K562 (cell line): Measurements from ENCODE around the gene ANKRD34A.

ENCODE experiments used
- CEBPB ChIP-seq: fragments of 450-650 bp; IDR thresholded peaks from 2 replicates; pipeline ENCODE4 v1.6.1; 2016; ENCODE audit warnings: missing genetic modification characterization, missing compliant biosample characterization
- GABPA ChIP-seq: fragments of 200-800 bp; sonication (Bioruptor generic); conservative IDR thresholded peaks from 2 replicates; pipeline ENCODE4 v1.6.1; 2016; ENCODE audit warnings: low read depth, missing genetic modification characterization, missing compliant biosample characterization
- ID3 ChIP-seq, 2 experiments: fragments of 250-450 bp in 1 of 2; fragments of 450-650 bp in 1 of 2; sonication (Bioruptor Pico) in 1 of 2; IDR thresholded peaks; 2 replicates each; pipeline versions ENCODE4 v1.6.1 to v1.8.0; 2016 to 2021; ENCODE audit warnings: mild to moderate bottlenecking in 2 of 2, moderate library complexity in 2 of 2, missing compliant biosample characterization in 1 of 2, missing genetic modification characterization in 1 of 2
- POLR2AphosphoS5 ChIP-seq: IDR thresholded peaks from 2 replicates; pipeline ENCODE4 v1.6.1; 2011; ENCODE audit warnings: mild to moderate bottlenecking, low read depth, low read length, moderate library complexity; ENCODE audit not compliant: control insufficient read depth, insufficient read depth
- POLR2G ChIP-seq: fragments of 200-400 bp; formaldehyde crosslinking; IDR thresholded peaks from 2 replicates; pipeline ENCODE4 v1.6.1; 2017; ENCODE audit warnings: low read depth, mild to moderate bottlenecking, antibody characterized with exemption, low read length, moderate library complexity
- SMC3 ChIP-seq: conservative IDR thresholded peaks from 2 replicates; pipeline ENCODE4 v1.6.1; 2011; ENCODE audit warnings: low read depth, low read length, improper control_type of control experiment; ENCODE audit not compliant: insufficient read depth
- ZBED1 ChIP-seq: IDR thresholded peaks from 2 replicates; pipeline ENCODE4 v1.6.1; 2014
- TF ChIP-seq, protein P1 (sequence below), 2 experiments: fragments of 450-650 bp; formaldehyde crosslinking in 1 of 2; IDR thresholded peaks; 2 replicates each; pipeline versions ENCODE4 v1.4.0 to v1.6.1; 2014 to 2020; ENCODE audit warnings: mild to moderate bottlenecking in 2 of 2, borderline replicate concordance in 1 of 2, low read depth in 1 of 2

DNA sequence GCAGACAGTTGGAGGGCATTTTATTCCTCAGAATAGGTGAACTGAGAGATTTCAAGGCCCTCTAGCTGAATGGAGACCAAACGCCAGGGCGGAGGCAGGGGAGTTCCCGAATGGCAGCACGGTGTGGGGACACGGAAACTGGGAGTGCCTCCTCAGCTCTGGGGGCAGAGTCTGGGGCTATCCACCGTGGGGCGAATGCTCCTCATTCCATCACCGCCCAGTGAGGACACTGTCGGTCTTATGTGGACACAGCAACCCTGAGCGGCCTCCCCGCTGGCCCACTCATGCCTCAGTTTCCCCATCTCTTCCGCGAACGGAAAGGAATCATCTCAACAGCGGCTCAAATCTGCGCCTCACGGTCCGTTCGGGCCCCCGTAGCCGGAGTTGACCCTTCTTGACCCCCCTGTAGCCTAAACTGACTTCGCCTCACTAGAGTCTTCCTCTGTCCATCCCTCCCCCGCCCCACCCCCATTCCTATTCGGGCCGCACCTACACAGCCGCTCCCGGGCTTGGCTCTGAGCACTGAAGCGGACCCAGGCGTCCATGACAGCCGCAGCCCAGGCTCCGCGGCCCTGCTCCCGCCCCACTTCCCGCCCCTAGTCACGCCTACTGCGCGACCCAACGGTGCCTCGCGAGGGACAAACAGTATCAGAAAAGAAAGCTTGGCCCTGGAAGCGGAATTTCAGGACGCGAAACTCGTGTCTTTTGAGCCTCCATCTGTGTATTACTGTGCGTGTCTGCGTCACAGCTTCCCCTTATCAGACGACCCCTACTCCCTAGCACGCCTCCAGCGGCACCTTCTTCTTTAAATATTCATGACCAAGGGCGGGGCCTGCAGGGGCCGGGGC is 46.0 kb downstream of the ANKRD34A start, which contains the start of gene PEX11B:
- TF ChIP-seq POLR2AphosphoS5: peak; percentile 12; the same call in 1 of the 2 replicates
- no peak for TF ChIP-seq GABPA (tag)
- no peak for TF ChIP-seq ID3 (CRISPR knock-in tag; IDR thresholded peaks at IDR 0.05)
- 0 out of 2 replicates have a peak, but pooled peaks have one; percentile 39 for TF ChIP-seq ID3 (tag; IDR thresholded peaks at IDR 0.05)
- TF ChIP-seq, protein P1, sequence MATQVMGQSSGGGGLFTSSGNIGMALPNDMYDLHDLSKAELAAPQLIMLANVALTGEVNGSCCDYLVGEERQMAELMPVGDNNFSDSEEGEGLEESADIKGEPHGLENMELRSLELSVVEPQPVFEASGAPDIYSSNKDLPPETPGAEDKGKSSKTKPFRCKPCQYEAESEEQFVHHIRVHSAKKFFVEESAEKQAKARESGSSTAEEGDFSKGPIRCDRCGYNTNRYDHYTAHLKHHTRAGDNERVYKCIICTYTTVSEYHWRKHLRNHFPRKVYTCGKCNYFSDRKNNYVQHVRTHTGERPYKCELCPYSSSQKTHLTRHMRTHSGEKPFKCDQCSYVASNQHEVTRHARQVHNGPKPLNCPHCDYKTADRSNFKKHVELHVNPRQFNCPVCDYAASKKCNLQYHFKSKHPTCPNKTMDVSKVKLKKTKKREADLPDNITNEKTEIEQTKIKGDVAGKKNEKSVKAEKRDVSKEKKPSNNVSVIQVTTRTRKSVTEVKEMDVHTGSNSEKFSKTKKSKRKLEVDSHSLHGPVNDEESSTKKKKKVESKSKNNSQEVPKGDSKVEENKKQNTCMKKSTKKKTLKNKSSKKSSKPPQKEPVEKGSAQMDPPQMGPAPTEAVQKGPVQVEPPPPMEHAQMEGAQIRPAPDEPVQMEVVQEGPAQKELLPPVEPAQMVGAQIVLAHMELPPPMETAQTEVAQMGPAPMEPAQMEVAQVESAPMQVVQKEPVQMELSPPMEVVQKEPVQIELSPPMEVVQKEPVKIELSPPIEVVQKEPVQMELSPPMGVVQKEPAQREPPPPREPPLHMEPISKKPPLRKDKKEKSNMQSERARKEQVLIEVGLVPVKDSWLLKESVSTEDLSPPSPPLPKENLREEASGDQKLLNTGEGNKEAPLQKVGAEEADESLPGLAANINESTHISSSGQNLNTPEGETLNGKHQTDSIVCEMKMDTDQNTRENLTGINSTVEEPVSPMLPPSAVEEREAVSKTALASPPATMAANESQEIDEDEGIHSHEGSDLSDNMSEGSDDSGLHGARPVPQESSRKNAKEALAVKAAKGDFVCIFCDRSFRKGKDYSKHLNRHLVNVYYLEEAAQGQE (IDR thresholded peaks at IDR 0.05; ENCODE audit: borderline replicate concordance): no peak
- TF ChIP-seq, protein P1 (CRISPR knock-in tag; IDR thresholded peaks at IDR 0.05; ENCODE audit: low read depth): no peak
- TF ChIP-seq SMC3: no peak
- no peak for TF ChIP-seq ZBED1
- TF ChIP-seq CEBPB: no peak
- peak; percentile 83 for TF ChIP-seq POLR2G
